ENCODE data around the gene RPS13. TPM values are rescaled to one million over a fixed set of nuclear protein-coding genes. Genes with fewer than 3 reads are reported as not detected.

Gene RPS13
- total and polyA plus RNA-seq, 2 donors from 2014 or later, result 735 to 1,180 TPM

Other genes with a start within 250 kb of the RPS13 start
- 65.7 TPM for gene PLEKHA7, start 63.3 kb downstream of the RPS13 start, total RNA-seq
- 24.4 TPM for gene PLEKHA7, start 63.3 kb downstream of the RPS13 start, polyA plus RNA-seq (ENCODE audit: insufficient read depth, low read depth, low replicate concordance)
- 107 TPM for gene PIK3C2A, start 130.3 kb upstream of the RPS13 start, total RNA-seq
- 9.8 TPM for gene PIK3C2A, start 130.3 kb upstream of the RPS13 start, polyA plus RNA-seq (ENCODE audit: insufficient read depth, low read depth, low replicate concordance)
- 73.0 TPM for gene NUCB2, start 199.1 kb upstream of the RPS13 start, total RNA-seq
- gene NUCB2, start 199.1 kb upstream of the RPS13 start, polyA plus RNA-seq (ENCODE audit: insufficient read depth, low read depth, low replicate concordance), result 93.5 TPM